Tibial artery (tissue), 4 donors: Measurements from ENCODE around the gene OCA2.

Source experiments
- DNase-seq, 2 donors: peaks; one replicate each; pipeline ENCODE4 v3.0.0-alpha.2; 2019
- H3K27ac ChIP-seq, 2 donors: fragments of 200-600 bp; sonication (generic) in 1 of 2; 1 replicate in 1 of 2; 2 replicates in 1 of 2; pipeline ENCODE4 v1.5.1; 2018 to 2019; ENCODE audit warnings: mild to moderate bottlenecking in 1 of 2
- H3K27me3 ChIP-seq, 2 donors: fragments of 200-600 bp; sonication (generic) in 1 of 2; one replicate each; pipeline versions ENCODE4 v1.5.1 to v1.6.0; 2016 to 2019
- H3K36me3 ChIP-seq, 3 donors: fragments of 200-600 bp; sonication (generic) in 2 of 3; one replicate each; pipeline ENCODE4 v1.5.1; 2016 to 2019; ENCODE audit warnings: mild to moderate bottlenecking in 2 of 3
- H3K4me1 ChIP-seq, 4 donors: fragments of 200-600 bp; sonication (generic) in 2 of 4; 1 replicate in 3 of 4; 2 replicates in 1 of 4; pipeline ENCODE4 v1.5.1; 2016 to 2019
- H3K4me3 ChIP-seq, 2 donors: fragments of 200-600 bp; sonication (generic) in 1 of 2; 1 replicate in 1 of 2; 2 replicates in 1 of 2; pipeline ENCODE4 v1.5.1; 2018 to 2019; ENCODE audit warnings: mild to moderate bottlenecking in 2 of 2
- H3K9me3 ChIP-seq, 3 donors: fragments of 200-600 bp; sonication (generic) in 1 of 3; one replicate each; pipeline ENCODE4 v1.5.1; 2016 to 2019
- intact Hi-C: fragments of 100-400 bp; cut with DNase I; formaldehyde crosslinking; loops from one replicate; pipeline ENCODE4 v1.15.0; 2023; ENCODE audit warnings: low total_unique reads
- TF ChIP-seq, protein P1 (sequence below), 2 experiments: fragments of 200-600 bp in 1 of 2; fragments of 450-650 bp in 1 of 2; IDR thresholded peaks; one replicate each; pipeline ENCODE4 v1.5.1; 2017 to 2019; ENCODE audit warnings: antibody characterized with exemption in 2 of 2, mild to moderate bottlenecking in 1 of 2, moderate library complexity in 1 of 2

The OCA2 gene

DNA sequence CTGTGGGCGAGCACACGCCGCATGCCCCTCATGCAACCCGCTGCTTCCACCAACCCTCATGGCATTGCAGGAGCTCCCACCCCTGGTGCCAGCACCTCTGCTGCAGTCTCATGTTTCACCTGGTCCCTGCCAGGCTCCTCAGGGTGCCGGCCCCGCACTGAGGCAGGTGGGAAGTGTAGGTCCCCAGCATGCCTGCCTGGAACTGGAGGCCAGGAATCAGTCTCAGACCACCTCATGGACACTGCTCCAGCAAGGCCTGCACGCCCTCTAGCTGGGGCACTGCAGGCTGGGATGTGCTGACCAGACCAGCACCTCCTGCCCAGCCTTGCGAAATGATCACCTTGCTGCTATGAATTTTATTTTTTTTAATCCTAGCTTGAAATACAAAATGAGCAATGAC lies 39.1 kb downstream of the OCA2 start:
- intact Hi-C loops: loop anchor here (10.0 kb wide), 1 partner anchor 1025 kb away; no protein-coding TSS in a partner anchor
- Histone ChIP-seq H3K36me3 (no peaks in the 10 kb centered on the region), H3K4me3 (no peak overlapping the region), H3K4me1 (no peaks in the 10 kb centered on the region), H3K27ac (no peak overlapping the region), H3K27me3 (no peaks in the 10 kb centered on the region), H3K9me3 (no peaks in the 10 kb centered on the region)
- TF ChIP-seq, protein P1, sequence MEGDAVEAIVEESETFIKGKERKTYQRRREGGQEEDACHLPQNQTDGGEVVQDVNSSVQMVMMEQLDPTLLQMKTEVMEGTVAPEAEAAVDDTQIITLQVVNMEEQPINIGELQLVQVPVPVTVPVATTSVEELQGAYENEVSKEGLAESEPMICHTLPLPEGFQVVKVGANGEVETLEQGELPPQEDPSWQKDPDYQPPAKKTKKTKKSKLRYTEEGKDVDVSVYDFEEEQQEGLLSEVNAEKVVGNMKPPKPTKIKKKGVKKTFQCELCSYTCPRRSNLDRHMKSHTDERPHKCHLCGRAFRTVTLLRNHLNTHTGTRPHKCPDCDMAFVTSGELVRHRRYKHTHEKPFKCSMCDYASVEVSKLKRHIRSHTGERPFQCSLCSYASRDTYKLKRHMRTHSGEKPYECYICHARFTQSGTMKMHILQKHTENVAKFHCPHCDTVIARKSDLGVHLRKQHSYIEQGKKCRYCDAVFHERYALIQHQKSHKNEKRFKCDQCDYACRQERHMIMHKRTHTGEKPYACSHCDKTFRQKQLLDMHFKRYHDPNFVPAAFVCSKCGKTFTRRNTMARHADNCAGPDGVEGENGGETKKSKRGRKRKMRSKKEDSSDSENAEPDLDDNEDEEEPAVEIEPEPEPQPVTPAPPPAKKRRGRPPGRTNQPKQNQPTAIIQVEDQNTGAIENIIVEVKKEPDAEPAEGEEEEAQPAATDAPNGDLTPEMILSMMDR (IDR thresholded peaks at IDR 0.05): no peak
- DNase-seq: no peak

DNA sequence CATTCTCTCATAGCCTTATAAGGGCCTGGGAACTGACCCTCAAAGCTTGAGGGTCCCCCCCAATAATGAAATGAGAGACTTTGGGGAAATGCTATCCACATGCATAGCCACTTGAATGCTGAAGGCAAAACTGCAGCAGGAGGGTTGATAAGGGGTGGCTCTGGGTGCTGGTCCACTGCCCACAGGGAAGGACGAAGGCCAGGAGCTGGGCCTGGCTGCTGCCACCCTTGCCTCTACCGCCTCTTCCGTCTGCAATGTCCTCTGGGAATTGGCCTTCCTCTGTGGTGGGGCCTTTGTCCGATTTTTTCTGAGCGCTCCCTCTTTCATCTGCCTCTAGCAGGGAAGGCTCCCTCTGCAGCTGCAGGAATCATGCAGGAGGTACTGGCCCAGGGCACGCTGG lies 41.0 kb downstream of the OCA2 start:
- Histone ChIP-seq H3K27me3 (no peaks in the 10 kb centered on the region), H3K9me3 (no peaks in the 10 kb centered on the region), H3K27ac (no peak overlapping the region), H3K36me3 (no peaks in the 10 kb centered on the region), H3K4me1 (no peaks in the 10 kb centered on the region), H3K4me3 (no peak overlapping the region)
- TF ChIP-seq, protein P1 (IDR thresholded peaks at IDR 0.05): no peak
- intact Hi-C loops: no loop called here
- no peak for DNase-seq

DNA sequence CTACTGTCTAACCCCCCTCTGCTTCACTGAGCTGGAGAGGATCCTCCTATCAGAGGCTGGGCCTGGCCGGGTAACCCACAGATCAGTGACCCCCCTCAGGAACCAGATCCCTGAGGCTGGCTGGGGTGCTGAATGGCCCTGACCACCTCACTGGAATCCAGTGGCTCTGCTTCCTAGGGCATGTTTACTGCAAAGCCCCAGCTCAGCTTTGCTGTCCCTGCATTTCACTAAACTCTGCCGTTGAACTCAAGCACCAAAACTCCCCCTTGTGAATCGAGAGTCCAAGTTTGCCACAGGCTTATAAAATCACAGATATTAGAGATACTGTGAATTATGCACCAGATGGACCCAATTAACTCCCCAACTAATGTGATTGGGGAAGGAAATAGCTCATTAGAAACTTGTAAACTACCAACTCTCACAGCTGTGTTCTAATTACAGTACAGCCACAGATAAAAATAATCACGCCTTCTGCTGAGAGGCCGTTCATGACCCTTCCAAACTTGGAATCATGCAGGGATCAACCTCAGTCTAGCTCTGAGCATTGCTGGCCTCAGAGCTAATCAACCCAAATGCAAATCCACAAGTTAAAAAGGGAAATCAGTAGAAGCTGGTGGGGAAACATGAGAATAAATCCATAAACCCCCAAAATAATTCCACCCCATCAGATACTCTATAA lies 47.0 kb downstream of the OCA2 start:
- Histone ChIP-seq H3K4me3 (no peak overlapping the region), H3K9me3 (peaks cover 0 to 5% (median 0%) of the 10 kb centered on the region in 3 donors), H3K27me3 (no peaks in the 10 kb centered on the region), H3K36me3 (no peaks in the 10 kb centered on the region), H3K4me1 (no peaks in the 10 kb centered on the region), H3K27ac (no peak overlapping the region)
- TF ChIP-seq, protein P1 (IDR thresholded peaks at IDR 0.05): no peak
- intact Hi-C loops: no loop called here
- DNase-seq: no peak

DNA sequence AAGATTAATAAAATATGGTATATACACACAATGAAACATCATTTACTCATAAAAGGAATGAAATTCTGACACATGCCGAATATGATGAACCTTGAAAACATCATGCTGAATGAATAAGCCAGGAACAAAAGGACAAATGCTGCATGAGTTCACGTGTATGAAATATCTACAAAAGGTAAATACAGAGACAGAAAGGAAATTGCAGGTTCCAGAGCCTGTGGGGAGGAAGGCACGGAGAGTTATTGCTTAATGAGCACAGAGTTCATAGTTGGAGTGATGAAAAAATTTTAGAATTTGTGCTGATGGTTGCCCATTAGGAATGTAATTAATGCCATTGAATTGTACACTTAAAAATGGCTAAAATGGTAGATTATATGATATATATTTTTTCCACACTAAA lies 49.5 kb downstream of the OCA2 start:
- intact Hi-C loops: no loop called here
- H3K36me3 ChIP-seq: no peaks in the 10 kb centered on the region
- H3K27ac ChIP-seq: no peak overlapping the region
- no peak for DNase-seq
- TF ChIP-seq, protein P1 (IDR thresholded peaks at IDR 0.05): no peak
- H3K9me3 ChIP-seq: peaks cover 0 to 5% (median 0%) of the 10 kb centered on the region in 3 donors
- no peaks in the 10 kb centered on the region for H3K4me1 ChIP-seq
- H3K27me3 ChIP-seq: no peaks in the 10 kb centered on the region
- H3K4me3 ChIP-seq: no peak overlapping the region

DNA sequence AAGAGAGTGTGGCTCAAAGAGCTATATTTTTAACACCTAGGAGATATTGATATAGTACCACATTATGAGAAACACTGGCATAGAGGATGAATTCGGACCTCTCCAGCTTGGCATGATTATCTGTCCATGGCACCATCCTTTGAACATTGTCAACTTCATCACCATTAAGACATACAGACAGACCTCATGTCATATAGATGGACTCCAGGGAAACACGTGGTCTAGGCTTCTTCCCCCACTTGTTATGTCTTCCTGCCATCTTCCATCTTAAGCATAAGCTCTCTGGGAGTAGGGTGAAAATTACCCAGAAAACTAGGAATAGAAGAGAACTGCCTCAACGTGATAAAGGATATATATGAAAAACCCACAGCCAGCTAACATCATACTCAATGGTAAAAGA lies 51.8 kb downstream of the OCA2 start:
- Histone ChIP-seq H3K4me3 (no peak overlapping the region), H3K9me3 (peaks cover 0 to 5% (median 0%) of the 10 kb centered on the region in 3 donors), H3K27ac (no peak overlapping the region), H3K4me1 (no peaks in the 10 kb centered on the region), H3K27me3 (no peaks in the 10 kb centered on the region), H3K36me3 (no peaks in the 10 kb centered on the region)
- DNase-seq: no peak
- TF ChIP-seq, protein P1 (IDR thresholded peaks at IDR 0.05): no peak
- intact Hi-C loops: no loop called here
